CD4-positive, alpha-beta T cell treated with Interleukin-10 for 1 hour (primary cell): ENCODE data around the gene ANKRD2.
A peak's percentile ranks its signal among the peaks of the same experiment; 100 is the strongest.
"Not testable (repeated sequence)": the region's sequence is repeated elsewhere in the genome, so short reads cannot be mapped to it uniquely, and the experiment has no call there.

Source experiments
- DNase-seq: peaks from one replicate; pipeline ENCODE4 v3.0.0-alpha.2; 2020

Gene ANKRD2, protein sequence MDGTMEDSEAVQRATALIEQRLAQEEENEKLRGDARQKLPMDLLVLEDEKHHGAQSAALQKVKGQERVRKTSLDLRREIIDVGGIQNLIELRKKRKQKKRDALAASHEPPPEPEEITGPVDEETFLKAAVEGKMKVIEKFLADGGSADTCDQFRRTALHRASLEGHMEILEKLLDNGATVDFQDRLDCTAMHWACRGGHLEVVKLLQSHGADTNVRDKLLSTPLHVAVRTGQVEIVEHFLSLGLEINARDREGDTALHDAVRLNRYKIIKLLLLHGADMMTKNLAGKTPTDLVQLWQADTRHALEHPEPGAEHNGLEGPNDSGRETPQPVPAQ

DNA sequence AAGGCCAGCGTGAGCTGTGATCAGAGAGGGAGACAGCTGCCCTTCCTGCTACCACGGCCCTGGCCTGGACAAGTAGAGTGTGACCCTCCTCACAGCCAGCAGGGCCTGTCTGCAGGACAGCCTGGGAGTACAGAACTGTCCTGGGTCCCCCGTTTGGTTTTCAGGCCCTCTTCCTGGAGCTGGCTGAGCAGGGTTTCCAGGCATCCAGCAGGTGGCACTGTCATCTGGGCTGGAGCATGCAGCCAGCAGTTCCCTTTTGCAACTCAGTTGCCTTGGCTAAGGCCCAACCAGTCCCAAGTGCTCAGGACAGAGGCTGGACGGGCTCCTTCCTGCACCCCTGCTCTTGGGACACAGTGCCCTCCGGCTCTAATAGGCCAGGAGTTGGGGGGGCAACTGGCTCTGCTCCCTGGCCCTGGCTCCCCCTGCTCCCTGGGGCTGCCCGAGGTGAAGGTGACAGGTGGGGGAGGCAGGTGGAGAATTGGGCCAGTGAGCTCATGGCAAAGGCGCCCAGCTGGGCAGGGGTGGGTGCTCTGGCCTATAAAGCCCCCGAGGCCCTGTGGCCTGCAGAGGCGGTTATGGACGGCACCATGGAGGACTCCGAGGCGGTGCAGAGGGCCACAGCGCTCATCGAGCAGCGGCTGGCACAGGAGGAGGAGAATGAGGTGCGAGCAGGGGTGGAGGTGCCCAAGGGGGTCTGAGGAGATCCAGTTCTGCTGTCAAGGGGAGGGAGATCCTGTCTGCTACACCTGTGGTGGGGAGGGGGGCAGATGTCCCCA lies at the start of gene ANKRD2:
TSS of gene ANKRD2 (plus strand) at position 566 of the 776 bp plus-strand sequence. CDS start at position 576, 10 bp downstream.
- peak; percentile 48 for DNase-seq

DNA sequence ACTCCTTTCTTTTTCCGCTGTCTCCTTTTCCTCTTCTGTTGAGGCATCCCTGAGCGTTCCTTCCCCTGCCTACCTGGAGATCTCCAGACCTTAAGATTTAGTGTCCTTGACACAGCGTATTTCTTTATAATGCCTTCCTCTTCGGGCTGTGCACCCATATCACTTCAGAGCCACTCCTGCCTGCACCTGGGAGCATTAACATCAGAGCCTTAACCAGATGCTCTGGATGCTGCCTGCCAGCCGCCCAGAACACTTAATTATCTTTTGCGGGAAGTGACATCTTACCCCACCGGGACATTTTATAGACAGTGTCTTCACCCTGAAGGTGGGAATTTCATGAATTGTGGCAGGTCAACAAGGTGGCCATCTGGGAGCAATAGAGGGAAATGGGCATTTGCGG lies 49.6 kb upstream of the ANKRD2 start:
- no peak for DNase-seq

GRCh38 chr10:97525086-97525485 lies 47.5 kb upstream of the ANKRD2 start:
- no peak for DNase-seq

- DNase-seq: no peak
These were observed 46.9 kb upstream of the ANKRD2 start for GRCh38 chr10:97525683-97526110.

DNA sequence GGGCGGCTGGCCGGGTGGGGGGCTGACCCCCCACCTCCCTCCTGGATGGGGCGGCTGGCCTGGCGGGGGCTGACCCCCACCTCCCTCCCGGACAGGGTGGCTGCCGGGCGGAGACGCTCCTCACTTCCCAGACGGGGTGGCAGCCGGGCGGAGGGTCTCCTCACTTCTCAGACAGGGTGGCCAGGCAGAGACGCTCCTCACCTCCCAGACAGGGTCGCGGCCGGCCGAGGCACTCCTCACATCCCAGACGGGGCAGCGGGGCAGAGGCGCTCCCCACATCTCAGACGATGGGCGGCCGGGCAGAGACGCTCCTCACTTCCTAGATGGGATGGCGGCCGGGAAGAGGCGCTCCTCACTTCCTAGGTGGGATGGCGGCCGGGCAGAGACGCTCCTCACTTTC lies 43.7 kb upstream of the ANKRD2 start:
- DNase-seq: not testable (repeated sequence)

DNA sequence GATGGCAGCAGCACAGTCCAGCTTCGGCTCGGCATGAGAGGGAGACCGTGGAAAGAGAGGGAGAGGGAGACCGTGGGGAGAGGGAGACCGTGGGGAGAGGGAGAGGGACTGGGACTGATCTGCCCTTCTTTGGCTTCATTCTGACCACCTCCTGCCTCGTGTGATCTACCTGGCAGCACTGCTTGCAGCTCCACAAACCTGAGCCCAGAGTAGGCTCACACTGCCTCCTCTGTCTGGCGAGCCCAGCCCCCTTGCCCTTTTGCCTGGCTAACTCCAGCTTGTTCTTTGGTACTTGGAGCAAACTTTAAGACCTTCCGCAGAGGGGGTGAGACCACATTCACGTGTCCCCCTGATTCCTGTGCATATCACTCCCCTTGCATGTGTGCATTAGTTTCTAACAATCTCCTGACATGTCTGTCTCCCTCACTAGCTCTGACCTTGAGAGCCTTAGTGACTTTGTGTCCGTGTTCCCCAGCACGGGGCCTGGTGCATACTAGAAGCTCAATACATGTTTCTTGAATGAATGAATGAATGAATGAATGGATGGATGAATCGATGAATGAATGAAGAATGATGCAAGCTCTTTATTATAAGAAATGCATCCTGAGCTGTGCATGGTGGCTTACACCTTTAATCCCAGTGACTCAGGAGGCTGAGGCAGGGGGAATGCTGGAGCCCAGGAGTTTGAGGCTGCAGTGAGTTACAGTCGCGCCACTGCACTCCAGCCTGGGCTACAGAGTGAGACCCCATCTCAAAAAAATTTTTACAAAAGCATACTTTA lies 42.7 kb upstream of the ANKRD2 start:
- no peak for DNase-seq

- DNase-seq: no peak
These were observed 41.1 kb upstream of the ANKRD2 start for GRCh38 chr10:97531401-97531986.

DNA sequence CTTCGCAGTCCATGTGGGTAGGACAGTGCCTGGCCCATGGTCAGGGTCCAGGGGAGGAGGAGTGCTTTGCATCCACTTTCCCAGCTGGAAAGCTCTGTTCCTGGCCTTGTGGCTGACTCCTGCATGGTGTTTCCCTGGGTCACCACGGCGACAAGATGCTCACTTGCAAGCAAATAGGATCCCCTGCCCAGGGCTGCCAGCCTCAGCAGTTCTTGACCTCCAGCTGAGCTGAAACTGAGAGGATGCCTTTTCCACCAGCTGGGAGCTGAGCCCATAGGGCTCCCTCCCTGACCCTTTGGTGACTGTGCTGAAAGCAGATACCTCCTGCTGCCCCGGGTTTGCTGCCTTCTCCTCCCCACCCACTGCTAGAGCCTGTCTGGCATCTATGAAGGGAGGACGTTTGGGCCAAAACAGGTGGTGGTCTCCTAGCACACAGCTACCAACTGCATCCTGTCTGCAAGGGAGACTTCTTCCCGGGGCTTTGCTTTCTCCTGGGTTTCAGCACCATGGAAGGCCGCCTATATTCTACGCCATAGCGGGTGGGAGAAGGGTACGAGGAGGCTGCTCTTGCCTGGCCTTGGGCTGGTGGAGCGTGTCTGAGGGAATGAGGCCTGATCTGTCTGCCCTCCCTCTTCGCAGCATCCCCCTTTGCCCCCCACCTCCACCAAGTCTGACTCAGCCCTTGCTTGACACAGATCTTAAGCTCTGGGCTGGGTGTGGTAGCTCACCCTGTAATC lies 39.5 kb upstream of the ANKRD2 start:
- no peak for DNase-seq

DNA sequence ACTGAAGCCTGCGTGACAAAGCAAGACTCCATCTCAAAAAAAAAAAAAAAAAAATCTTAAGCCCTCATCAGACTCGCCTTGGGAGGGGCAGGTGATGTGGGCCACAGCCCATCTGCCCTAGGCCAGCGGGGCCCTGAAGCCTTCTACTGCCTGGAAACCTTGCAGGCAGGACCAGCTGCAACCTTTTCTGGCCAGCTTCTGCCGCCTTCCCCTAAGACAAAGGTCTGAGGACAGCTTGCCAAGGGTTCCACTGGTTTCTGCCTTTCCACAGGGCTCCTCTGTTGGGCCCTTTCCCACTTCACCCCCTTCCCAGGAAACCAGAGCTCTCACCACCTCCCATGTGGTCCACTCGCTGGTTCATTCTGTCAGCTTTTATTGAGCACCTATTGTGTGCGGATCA lies 38.7 kb upstream of the ANKRD2 start:
- DNase-seq: no peak

DNA sequence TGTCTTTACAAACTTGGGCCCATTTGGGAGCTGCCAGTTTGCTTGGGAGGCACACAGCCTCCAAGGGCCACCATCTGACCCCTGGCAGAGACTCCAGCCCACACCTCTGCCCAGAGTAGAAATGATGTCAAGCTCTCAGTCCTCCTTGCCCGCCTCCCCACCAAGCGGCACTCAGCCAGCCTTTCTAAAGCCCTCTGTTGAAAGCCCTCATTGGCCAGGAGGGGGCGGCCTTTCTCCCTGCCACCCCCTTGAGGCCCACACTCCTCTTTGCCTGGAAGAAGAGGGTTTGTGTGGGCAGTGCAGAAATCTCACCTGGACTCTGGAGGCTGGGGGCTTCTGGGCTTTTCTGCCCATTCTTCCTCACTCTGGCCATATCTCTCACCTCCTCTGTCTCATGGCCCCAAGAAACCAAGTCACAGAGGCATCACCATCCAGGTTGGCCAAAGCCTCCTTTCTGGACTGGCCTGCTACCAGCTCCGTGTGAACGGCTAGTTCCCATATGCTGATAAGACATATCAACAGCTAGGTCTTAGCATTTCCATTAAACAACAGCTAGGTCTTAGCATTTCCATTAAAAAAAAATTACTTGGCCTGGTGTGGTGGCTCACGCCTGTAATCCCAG lies 37.7 kb upstream of the ANKRD2 start:
- peak; percentile 4 for DNase-seq

GRCh38 chr10:97537186-97537869 lies 35.3 kb upstream of the ANKRD2 start:
- DNase-seq: no peak

- no peak for DNase-seq
These were observed 34.2 kb upstream of the ANKRD2 start for GRCh38 chr10:97538411-97538810.

GRCh38 chr10:97538839-97539238 lies 33.7 kb upstream of the ANKRD2 start:
- DNase-seq: no peak

DNA sequence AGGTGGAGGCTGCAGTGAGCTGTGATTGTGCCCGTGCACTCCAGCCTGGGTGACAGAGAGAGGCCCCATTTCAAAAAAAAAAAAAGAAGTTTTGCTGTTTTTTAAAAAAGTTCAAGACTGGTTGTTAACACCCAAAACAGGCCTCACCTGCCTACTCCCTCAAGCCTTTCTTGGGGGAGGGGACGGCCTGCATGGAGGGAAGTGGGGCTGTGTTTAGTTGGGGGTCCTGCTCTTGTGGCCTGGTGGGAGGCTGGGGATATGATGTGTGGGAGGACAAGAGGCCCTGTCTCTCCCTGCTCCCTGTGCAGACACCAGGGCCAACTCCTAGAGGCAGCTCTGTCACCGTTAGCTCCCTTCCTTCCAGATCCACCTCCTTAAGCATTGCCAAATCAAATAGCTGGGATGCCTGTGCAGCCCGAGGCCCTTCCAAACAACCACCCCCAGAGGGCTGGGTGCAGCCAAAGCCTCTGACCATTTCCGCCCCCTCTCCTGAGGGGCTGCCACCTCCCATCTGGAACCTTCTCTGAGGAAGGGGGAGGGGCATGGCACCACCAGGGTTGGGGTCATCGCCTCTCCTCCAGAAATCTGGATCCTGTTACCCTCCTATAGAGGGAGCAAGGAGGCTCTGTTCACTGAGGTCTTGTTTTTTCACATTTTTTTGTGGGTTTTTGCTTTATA lies 32.9 kb upstream of the ANKRD2 start:
- DNase-seq: no peak

DNA sequence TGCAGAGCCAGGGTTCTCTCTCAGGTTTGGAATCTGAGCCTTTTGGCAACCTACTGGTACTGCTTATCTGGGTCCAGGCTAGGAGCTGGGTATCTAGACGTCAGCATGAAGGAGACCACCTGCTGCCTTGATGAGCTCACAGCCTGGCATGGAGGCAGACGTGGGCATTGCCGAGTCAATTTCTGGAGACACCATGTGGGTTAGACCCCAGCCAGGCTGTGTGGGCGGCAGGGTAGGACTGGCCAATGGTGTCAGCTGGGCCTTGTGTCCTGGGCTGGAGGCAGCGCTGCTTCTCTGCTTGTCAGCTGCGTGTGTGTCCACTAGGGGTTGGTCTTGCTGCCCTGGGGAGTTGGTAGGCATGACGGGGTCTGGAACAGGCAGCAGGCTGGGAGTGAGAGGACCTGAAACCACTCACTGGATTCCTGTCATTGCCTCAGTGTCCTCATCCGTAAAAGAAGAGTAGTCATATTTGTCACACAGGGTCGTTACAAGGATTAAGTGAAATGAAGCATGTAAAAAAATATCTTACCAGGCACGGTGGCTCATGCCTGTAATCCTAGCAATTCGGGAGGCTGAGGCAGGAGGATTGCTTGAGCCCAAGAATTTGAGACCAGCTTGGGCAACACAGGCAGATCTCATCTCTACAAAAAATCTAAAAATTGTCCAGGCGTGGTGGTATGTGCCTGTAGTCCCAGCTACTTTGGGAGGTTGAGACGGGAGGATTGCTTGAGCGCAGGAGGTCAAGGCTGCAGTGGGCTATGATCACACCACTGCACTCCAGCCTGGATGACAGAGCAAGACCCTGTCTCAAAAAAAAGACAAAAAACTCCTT lies 31.7 kb upstream of the ANKRD2 start:
- DNase-seq: no peak

DNA sequence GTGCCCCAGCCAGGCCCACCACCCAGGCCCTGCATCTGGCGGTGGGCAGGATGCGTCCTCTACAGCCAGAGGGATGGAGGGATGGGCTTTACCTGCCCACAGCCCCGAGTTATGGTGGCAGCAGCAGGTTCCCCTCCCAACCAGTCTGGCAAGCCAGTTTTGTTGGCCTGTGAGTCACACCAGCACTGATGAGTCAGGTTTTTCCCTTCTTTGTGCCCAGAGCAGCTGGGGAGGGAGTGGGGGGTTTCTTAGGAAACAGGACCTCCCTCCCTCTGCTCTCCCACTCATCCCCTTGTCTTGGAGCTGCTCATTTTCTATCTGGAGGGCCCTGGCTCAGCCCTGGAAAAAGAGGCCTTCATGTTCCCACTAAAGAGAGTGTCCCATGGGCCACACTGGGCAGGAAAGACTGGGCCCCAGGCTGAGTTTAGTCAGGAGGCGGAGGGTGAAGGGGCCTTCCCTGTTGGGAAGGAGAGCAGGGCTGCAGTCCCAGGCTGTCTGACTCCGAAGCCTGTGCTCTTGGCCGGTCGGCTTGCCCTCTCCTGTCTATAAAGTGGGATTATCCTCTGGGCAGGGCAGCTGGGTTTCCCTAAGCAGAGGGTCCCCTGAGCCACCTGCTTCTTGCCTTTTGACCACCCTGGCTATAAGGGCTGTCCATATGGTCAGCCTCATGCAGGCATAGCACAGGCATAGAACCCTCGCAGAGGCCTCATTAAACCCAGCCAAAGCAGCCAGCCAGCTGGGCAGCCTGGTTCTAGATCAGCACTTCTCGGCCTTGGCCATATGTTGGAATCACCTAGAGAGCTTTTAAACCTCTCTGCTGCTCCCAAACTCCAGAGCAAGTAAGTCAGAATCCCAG lies 30.2 kb upstream of the ANKRD2 start:
- DNase-seq: no peak

GRCh38 chr10:97543025-97543546 lies 29.5 kb upstream of the ANKRD2 start:
- DNase-seq: no peak
